CD4-positive, alpha-beta T cell (primary cell): ENCODE measurements around the gene AP1M1. TPM values are rescaled to one million over a fixed set of nuclear protein-coding genes. Genes with fewer than 3 reads are reported as not detected.

Experiments
- ATAC-seq: fragments of 200-7000 bp; cut with Tn5 transposase; one replicate; pipeline ENCODE4 v1.10.0; 2022; ENCODE audit warnings: mild to moderate bottlenecking; ENCODE audit not compliant: poor library complexity
- CTCF ChIA-PET: fragments of 350-600 bp; sonication (Branson Sonifier 250); formaldehyde crosslinking; loops from one replicate; lab custom pipeline; 2021; ENCODE audit warnings: antibody characterized with exemption, inconsistent platforms; lab: Charles Lee
- POLR2A ChIA-PET: fragments of 350-600 bp; sonication (Branson Sonifier 250); formaldehyde crosslinking; loops from one replicate; lab custom pipeline; 2021; ENCODE audit warnings: antibody characterized with exemption, inconsistent platforms; lab: Charles Lee
- DNase-seq, 14 experiments: peaks; one replicate each; pipeline ENCODE4 v3.0.0-alpha.2; 2013 to 2020; ENCODE audit warnings: mixed read lengths in 2 of 14
- H3K27ac ChIP-seq, 2 donors: one replicate each; pipeline versions ENCODE4 v1.5.1 to v1.7.0; 2013; ENCODE audit warnings: low read length in 2 of 2, low read depth in 1 of 2, mild to moderate bottlenecking in 1 of 2
- H3K27me3 ChIP-seq, 2 experiments: 1 replicate in 1 of 2; 2 replicates in 1 of 2; pipeline versions ENCODE4 v1.6.1 to v1.7.0; 2013; ENCODE audit warnings: low read length in 2 of 2, control low read depth in 1 of 2, mild to moderate bottlenecking in 1 of 2, moderate library complexity in 1 of 2; ENCODE audit not compliant: insufficient read depth in 2 of 2, control insufficient read depth in 1 of 2
- H3K36me3 ChIP-seq: one replicate; pipeline ENCODE4 v1.6.1; 2013; ENCODE audit warnings: low read length, control low read depth; ENCODE audit not compliant: insufficient read depth
- H3K4me1 ChIP-seq: one replicate; pipeline ENCODE4 v1.6.1; 2013; ENCODE audit warnings: low read length, control low read depth; ENCODE audit not compliant: insufficient read depth
- H3K4me3 ChIP-seq: one replicate; pipeline ENCODE4 v1.5.1; 2013; ENCODE audit warnings: mild to moderate bottlenecking, low read length, moderate library complexity
- H3K9me3 ChIP-seq, 2 experiments: 1 replicate in 1 of 2; 2 replicates in 1 of 2; pipeline versions ENCODE4 v1.6.1 to v1.7.0; 2013; ENCODE audit warnings: low read length in 2 of 2, mild to moderate bottlenecking in 2 of 2, control low read depth in 1 of 2, moderate library complexity in 1 of 2; ENCODE audit not compliant: control insufficient read depth in 1 of 2, insufficient read depth in 1 of 2
- H3K27ac Mint-ChIP-seq: one replicate; pipeline ENCODE4 v1.8.0; 2020; ENCODE audit warnings: mixed read lengths
- H3K27me3 Mint-ChIP-seq: one replicate; pipeline ENCODE4 v1.8.0; 2021; ENCODE audit warnings: mixed read lengths
- H3K36me3 Mint-ChIP-seq: one replicate; pipeline ENCODE4 v1.8.0; 2021; ENCODE audit warnings: low read depth, mixed read lengths
- H3K4me1 Mint-ChIP-seq: one replicate; pipeline ENCODE4 v1.8.0; 2021; ENCODE audit warnings: low read depth, mixed read lengths
- H3K4me3 Mint-ChIP-seq: one replicate; pipeline ENCODE4 v1.8.0; 2020; ENCODE audit warnings: mild to moderate bottlenecking, mixed read lengths
- H3K9me3 Mint-ChIP-seq: one replicate; pipeline ENCODE4 v1.8.0; 2020; ENCODE audit warnings: mixed read lengths
- intact Hi-C, 2 experiments: fragments of 100-400 bp; cut with DNase I in 1 of 2; cut with micrococcal nuclease in 1 of 2; formaldehyde crosslinking; loops; one replicate each; pipeline versions ENCODE4 v1.15.1 to v1.9.0; 2023 to 2025; cut with DNase I, micrococcal nuclease
- total RNA-seq, 174 experiments: library from RNA in 2 of 174; stranded (reverse) in 2 of 174; gene quantifications; one replicate each; pipeline ENCODE4 v1.2.3 and lab custom pipeline; 2021 to 2026
- TF ChIP-seq, protein P1 (sequence below): fragments of 200-600 bp; IDR thresholded peaks from one replicate; pipeline ENCODE4 v1.8.0; 2022; ENCODE audit warnings: antibody characterized with exemption, mild to moderate bottlenecking

Gene AP1M1
- total RNA-seq, 2 experiments from 2014 or later = 52.1 to 58.3 TPM

DNA sequence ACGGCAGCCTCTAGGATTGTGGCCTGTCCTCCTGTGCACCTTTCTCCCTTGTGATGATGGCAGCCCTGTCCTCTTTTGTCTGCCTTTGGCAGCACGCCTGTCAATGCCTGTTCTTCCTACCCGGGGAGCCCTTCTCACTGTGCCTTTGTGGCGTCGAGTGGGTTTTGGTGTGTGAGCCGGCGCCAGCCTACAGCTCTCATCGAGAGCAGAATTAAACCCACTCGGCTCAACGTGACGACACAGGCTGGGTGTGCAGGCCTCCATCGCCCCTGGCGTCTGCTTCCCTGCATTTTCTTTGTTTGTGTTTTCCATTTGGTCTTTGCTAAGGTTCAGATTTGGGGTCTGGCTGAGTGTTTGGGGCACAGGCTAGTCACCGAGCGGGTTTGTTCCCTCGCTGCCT is 34.4 kb downstream of the AP1M1 start:
- Histone ChIP-seq H3K4me1 (peaks cover 5% of the 10 kb centered on the region), H3K27me3 (no peaks in the 10 kb centered on the region), H3K36me3 (peaks cover 72% of the 10 kb centered on the region), H3K4me3 (no peak overlapping the region), H3K27ac (no peak overlapping the region), H3K9me3 (peaks cover 0 to 11% of the 10 kb centered on the region in 2 experiments)
- peak in 1 of 14 experiments; percentile 11 for DNase-seq
- no peak overlapping the region for H3K4me3 Mint-ChIP-seq
- no peaks in the 10 kb centered on the region for H3K9me3 Mint-ChIP-seq
- peaks cover 15% of the 10 kb centered on the region for H3K4me1 Mint-ChIP-seq
- TF ChIP-seq, protein P1, sequence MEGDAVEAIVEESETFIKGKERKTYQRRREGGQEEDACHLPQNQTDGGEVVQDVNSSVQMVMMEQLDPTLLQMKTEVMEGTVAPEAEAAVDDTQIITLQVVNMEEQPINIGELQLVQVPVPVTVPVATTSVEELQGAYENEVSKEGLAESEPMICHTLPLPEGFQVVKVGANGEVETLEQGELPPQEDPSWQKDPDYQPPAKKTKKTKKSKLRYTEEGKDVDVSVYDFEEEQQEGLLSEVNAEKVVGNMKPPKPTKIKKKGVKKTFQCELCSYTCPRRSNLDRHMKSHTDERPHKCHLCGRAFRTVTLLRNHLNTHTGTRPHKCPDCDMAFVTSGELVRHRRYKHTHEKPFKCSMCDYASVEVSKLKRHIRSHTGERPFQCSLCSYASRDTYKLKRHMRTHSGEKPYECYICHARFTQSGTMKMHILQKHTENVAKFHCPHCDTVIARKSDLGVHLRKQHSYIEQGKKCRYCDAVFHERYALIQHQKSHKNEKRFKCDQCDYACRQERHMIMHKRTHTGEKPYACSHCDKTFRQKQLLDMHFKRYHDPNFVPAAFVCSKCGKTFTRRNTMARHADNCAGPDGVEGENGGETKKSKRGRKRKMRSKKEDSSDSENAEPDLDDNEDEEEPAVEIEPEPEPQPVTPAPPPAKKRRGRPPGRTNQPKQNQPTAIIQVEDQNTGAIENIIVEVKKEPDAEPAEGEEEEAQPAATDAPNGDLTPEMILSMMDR = no peak
- no peak for ATAC-seq
- POLR2A ChIA-PET = no interaction called here
- no peaks in the 10 kb centered on the region for H3K27me3 Mint-ChIP-seq
- intact Hi-C loops = no loop called here
- peaks cover 81% of the 10 kb centered on the region for H3K36me3 Mint-ChIP-seq
- H3K27ac Mint-ChIP-seq = no peak overlapping the region
- CTCF ChIA-PET = no interaction called here

DNA sequence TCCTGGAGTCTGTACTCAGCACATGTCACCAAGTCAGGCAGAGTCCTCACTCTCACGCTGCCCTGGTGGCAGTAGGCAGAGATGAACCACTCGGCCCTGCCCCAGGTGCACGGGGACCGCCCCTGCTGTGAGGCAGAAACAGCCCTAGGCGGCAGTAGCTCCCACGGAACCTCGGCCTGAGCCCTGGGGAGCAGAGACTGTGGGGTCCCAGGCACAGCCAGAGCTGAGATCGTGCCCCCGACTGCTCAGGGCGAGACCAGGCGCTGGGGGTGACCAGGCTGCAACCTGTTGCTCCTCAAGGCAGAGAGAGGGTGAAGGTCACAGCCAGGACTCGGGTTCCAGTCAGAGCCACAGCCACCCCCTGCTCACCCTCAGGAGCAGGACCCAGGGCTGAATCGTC is 34.9 kb downstream of the AP1M1 start:
- Mint-ChIP-seq H3K9me3 (no peaks in the 10 kb centered on the region), H3K27ac (no peak overlapping the region), H3K27me3 (no peaks in the 10 kb centered on the region), H3K4me1 (peaks cover 16% of the 10 kb centered on the region), H3K36me3 (peaks cover 81% of the 10 kb centered on the region), H3K4me3 (no peak overlapping the region)
- Histone ChIP-seq H3K4me1 (peaks cover 5% of the 10 kb centered on the region), H3K36me3 (peaks cover 67% of the 10 kb centered on the region), H3K9me3 (peaks cover 0 to 15% of the 10 kb centered on the region in 2 experiments), H3K27me3 (no peaks in the 10 kb centered on the region), H3K4me3 (no peak overlapping the region), H3K27ac (no peak overlapping the region)
- TF ChIP-seq, protein P1 = no peak
- ATAC-seq = no peak
- ChIA-PET POLR2A (no interaction called here), CTCF (no interaction called here)
- intact Hi-C loops = no loop called here
- peak in 1 of 14 experiments; percentile 31 for DNase-seq

DNA sequence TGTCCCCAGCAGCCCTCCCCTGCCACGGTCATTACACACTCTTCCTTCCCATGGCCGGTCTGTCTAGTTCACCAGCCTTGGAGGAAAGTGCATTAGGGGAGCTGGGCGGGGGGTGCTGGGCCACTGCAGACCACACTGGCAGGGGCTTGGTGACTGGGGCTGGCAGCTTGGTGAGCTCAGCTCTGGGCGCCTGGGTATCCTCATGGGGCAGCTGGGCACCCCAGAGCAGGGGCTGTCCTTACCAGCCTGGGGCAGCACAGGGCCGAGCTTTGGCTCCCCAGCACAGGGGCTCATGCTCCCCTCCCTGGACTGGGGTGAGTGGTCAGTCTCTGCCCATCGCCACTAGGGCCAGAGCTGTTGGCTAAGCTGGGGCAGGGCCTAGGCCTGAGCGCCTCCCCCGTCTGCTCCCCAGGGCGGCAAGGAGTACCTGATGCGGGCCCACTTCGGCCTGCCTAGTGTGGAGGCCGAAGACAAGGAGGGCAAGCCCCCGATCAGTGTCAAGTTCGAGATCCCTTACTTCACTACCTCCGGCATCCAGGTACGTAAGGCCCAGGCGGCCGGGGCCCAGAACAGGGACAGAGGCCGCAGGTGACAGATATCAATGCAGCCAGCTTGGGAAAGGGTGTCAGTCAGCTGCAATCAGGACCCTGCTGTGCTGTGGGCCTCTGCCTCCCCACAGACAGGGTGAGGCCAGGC is 35.5 kb downstream of the AP1M1 start:
- POLR2A ChIA-PET = interaction anchor here (0.8 kb wide), 1 partner anchor 11 kb away, joined by 3 read pairs; no protein-coding TSS in a partner anchor
- Mint-ChIP-seq H3K4me3 (no peak overlapping the region), H3K36me3 (peaks cover 82% of the 10 kb centered on the region), H3K27me3 (no peaks in the 10 kb centered on the region), H3K27ac (no peak overlapping the region), H3K4me1 (peaks cover 21% of the 10 kb centered on the region), H3K9me3 (no peaks in the 10 kb centered on the region)
- TF ChIP-seq, protein P1 = no peak
- peaks cover 5% of the 10 kb centered on the region for H3K4me1 ChIP-seq
- intact Hi-C loops = no loop called here
- H3K4me3 ChIP-seq = no peak overlapping the region
- H3K27me3 ChIP-seq = no peaks in the 10 kb centered on the region
- DNase-seq (no peak), ATAC-seq (no peak)
- CTCF ChIA-PET = interaction anchor here (0.6 kb wide), 1 partner anchor 332 kb away, joined by 3 read pairs; no protein-coding TSS in a partner anchor
- H3K27ac ChIP-seq = no peak overlapping the region
- H3K36me3 ChIP-seq = peaks cover 61% of the 10 kb centered on the region
- peaks cover 0 to 15% of the 10 kb centered on the region in 2 experiments for H3K9me3 ChIP-seq
